Caco-2 (cell line): ENCODE data around the gene DEPP1. TPM values are rescaled to one million over a fixed set of nuclear protein-coding genes. Genes with fewer than 3 reads are reported as not detected.

ENCODE experiments used
- BruUV-seq: library from RNA; stranded (reverse); fragments of 400-500 nt; replicated peaks from 2 replicates; lab custom pipeline; 2021; lab: Mats Ljungman, UMichigan
- CTCF ChIA-PET: fragments of 300-600 bp; sonication (Branson Sonifier 250); formaldehyde crosslinking; loops from one replicate; lab custom pipeline; 2022; ENCODE audit warnings: antibody characterized with exemption; lab: Charles Lee
- POLR2A ChIA-PET: fragments of 300-600 bp; sonication (Branson Sonifier 250); formaldehyde crosslinking; loops from one replicate; lab custom pipeline; 2022; ENCODE audit warnings: antibody characterized with exemption; lab: Charles Lee
- DNase-seq, 2 experiments: peaks; one replicate each; pipeline versions ENCODE4 v3.0.0 to v3.0.0-alpha.2; 2020 to 2022
- H3K27me3 ChIP-seq: replicated peaks from 2 replicates; pipeline ENCODE4 v1.6.0; 2011; ENCODE audit warnings: low read length; ENCODE audit not compliant: control insufficient read depth, insufficient read depth
- H3K36me3 ChIP-seq: 2 replicates; pipeline ENCODE4 v1.5.1; 2011; ENCODE audit warnings: low read length; ENCODE audit not compliant: control insufficient read depth, insufficient read depth
- H3K4me1 ChIP-seq: fragments of 250-450 bp; sonication (Bioruptor Pico); 2 replicates; pipeline ENCODE4 v1.5.1; 2020; ENCODE audit warnings: mild to moderate bottlenecking
- H3K4me3 ChIP-seq: 2 replicates; pipeline ENCODE4 v1.5.1; 2011; ENCODE audit warnings: low read depth, mild to moderate bottlenecking, control low read depth, low read length
- H3K9me3 ChIP-seq: fragments of 250-450 bp; sonication (Bioruptor Pico); 2 replicates; pipeline ENCODE4 v1.5.1; 2020; ENCODE audit warnings: mild to moderate bottlenecking, moderate library complexity
- H3K27ac Mint-ChIP-seq: one replicate; pipeline ENCODE4 v1.8.0; 2022; ENCODE audit warnings: mixed read lengths; ENCODE audit not compliant: unreplicated experiment
- H3K27me3 Mint-ChIP-seq: one replicate; pipeline ENCODE4 v1.8.0; 2022; ENCODE audit warnings: mixed read lengths; ENCODE audit not compliant: insufficient read depth, unreplicated experiment
- H3K36me3 Mint-ChIP-seq: one replicate; pipeline ENCODE4 v1.8.0; 2022; ENCODE audit warnings: mild to moderate bottlenecking, mixed read lengths; ENCODE audit not compliant: insufficient read depth, unreplicated experiment
- H3K4me1 Mint-ChIP-seq: one replicate; pipeline ENCODE4 v1.8.0; 2022; ENCODE audit warnings: low read depth, mixed read lengths; ENCODE audit not compliant: unreplicated experiment
- H3K4me3 Mint-ChIP-seq: one replicate; pipeline ENCODE4 v1.8.0; 2022; ENCODE audit warnings: mild to moderate bottlenecking, moderate library complexity, mixed read lengths; ENCODE audit not compliant: unreplicated experiment
- H3K9me3 Mint-ChIP-seq: one replicate; pipeline ENCODE4 v1.8.0; 2022; ENCODE audit warnings: mixed read lengths; ENCODE audit not compliant: unreplicated experiment
- CTCF ChIP-seq, 2 experiments: fragments of 200-600 bp in 1 of 2; IDR thresholded peaks; 1 replicate in 1 of 2; 2 replicates in 1 of 2; pipeline versions ENCODE4 v1.5.1 to v1.8.0; 2011 to 2022; ENCODE audit warnings: antibody characterized with exemption in 1 of 2, control low read depth in 1 of 2, inconsistent platforms in 1 of 2, low read depth in 1 of 2, low read length in 1 of 2, mild to moderate bottlenecking in 1 of 2, moderate library complexity in 1 of 2; ENCODE audit not compliant: insufficient read depth in 1 of 2, severe bottlenecking in 1 of 2, unreplicated experiment in 1 of 2
- intact Hi-C: fragments of 100-400 bp; cut with micrococcal nuclease; formaldehyde crosslinking; loops from one replicate; pipeline ENCODE4 v1.10.0; 2022; ENCODE audit not compliant: unreplicated experiment
- total RNA-seq: library from RNA; stranded (reverse); gene quantifications from 2 replicates; pipeline ENCODE4 v1.2.3, GENCODE V29; 2022

DEPP1 gene
- total RNA-seq, 1 experiment from 2014 or later = 13.6 TPM

DNA sequence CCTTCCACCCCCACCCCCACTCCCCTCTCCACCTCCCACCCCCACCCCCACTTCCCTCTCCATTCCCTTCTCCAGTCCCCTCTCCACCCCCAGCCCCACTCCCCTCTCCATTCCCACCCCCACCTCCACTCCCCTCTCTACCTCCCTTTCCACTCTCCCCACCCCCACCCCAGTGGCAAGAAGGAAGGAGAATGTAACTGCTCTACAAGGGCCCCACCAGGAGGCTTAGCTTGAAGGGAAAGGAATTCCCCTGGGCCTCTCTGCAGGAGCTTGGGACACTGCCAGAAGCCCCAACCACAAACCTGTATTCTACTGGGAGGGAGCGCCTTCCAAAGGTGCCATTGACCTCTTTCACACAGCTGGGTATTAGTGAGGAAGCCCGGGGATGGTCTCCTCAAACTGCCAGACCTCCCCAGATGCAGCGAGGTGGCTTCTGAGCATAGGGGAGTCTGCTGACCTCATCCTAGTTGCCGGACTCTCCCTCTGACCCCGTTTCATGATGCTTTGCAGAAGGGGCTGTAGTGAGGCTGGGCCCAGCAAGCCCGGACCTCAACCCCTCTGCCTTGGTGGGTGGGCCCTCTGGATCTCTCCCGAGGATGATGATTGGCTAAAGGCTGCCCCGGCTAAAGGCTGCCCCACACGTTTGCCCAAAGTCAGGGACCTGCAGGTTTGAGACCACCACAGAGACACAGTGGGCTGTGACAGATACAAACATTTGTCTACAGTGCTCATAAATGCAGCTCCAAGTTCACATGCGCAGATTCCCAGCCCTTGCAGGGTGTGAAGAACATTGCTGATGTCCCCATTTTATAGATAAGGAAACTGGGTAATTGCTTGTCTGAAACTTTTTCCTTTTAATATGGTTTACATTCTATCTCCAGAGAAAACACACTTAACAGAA, 2.9 kb downstream of the DEPP1 start:
- peak overlapping the region; percentile 70 for H3K4me3 Mint-ChIP-seq
- Histone ChIP-seq H3K27me3 (no peaks in the 10 kb centered on the region), H3K4me1 (peaks cover 76% of the 10 kb centered on the region), H3K4me3 (no peak overlapping the region), H3K9me3 (no peaks in the 10 kb centered on the region), H3K36me3 (0 out of 2 replicates have a peak, but pooled peaks cover 1% of the 10 kb centered on the region)
- peak; percentile 76 to 85 for DNase-seq
- peak overlapping the region; percentile 42 for H3K27ac Mint-ChIP-seq
- peaks cover 36% of the 10 kb centered on the region for H3K4me1 Mint-ChIP-seq
- intact Hi-C loops = loop anchor here (1.0 to 5.0 kb wide), 7 partner anchors 9 to 113 kb away; partner anchors contain the start of gene RASSF4
- H3K36me3 Mint-ChIP-seq = peaks cover 27% of the 10 kb centered on the region
- ChIA-PET POLR2A (interaction anchor here (1.0 to 1.8 kb wide), 4 partner anchors 15 to 43 kb away, joined by 6 to 11 read pairs (median 9); partner anchors contain the start of genes RASSF4 and ZNF22), CTCF (interaction anchor here (0.9 to 1.7 kb wide), 10 partner anchors 10 to 65 kb away, joined by 3 to 36 read pairs (median 6); no protein-coding TSS in a partner anchor)
- no TSS peak for BruUV-seq
- no peaks in the 10 kb centered on the region for H3K27me3 Mint-ChIP-seq
- no peak for TF ChIP-seq CTCF (IDR thresholded peaks at IDR 0.05; ENCODE audit: insufficient read depth in 1 of 2, low read depth in 1 of 2, low read length in 1 of 2, severe bottlenecking in 1 of 2, unreplicated experiment in 1 of 2)
- no peaks in the 10 kb centered on the region for H3K9me3 Mint-ChIP-seq

- DNase-seq = peak; percentile 74 to 87
- Mint-ChIP-seq H3K27ac (peak overlapping the region; percentile 57), H3K4me3 (peak overlapping the region; percentile 70), H3K4me1 (peaks cover 30% of the 10 kb centered on the region), H3K36me3 (peaks cover 27% of the 10 kb centered on the region), H3K9me3 (no peaks in the 10 kb centered on the region), H3K27me3 (no peaks in the 10 kb centered on the region)
- peak overlapping the region; percentile 42 for H3K4me3 ChIP-seq
- CTCF ChIA-PET = interaction anchor here (0.9 to 2.6 kb wide), 13 partner anchors 9 to 64 kb away, joined by 3 to 36 read pairs (median 6); no protein-coding TSS in a partner anchor
- 0 out of 2 replicates have a peak, but pooled peaks cover 3% of the 10 kb centered on the region for H3K36me3 ChIP-seq
- no peaks in the 10 kb centered on the region for H3K9me3 ChIP-seq
- intact Hi-C loops = loop anchor here (1.0 to 5.0 kb wide), 7 partner anchors 9 to 113 kb away; partner anchors contain the start of gene RASSF4
- no peaks in the 10 kb centered on the region for H3K27me3 ChIP-seq
- peaks cover 67% of the 10 kb centered on the region for H3K4me1 ChIP-seq
- peak; percentile 80 to 98 for TF ChIP-seq CTCF (IDR thresholded peaks at IDR 0.05; ENCODE audit: insufficient read depth in 1 of 2, low read depth in 1 of 2, low read length in 1 of 2, severe bottlenecking in 1 of 2, unreplicated experiment in 1 of 2)
- no TSS peak for BruUV-seq
- POLR2A ChIA-PET = interaction anchor here (1.0 to 1.8 kb wide), 2 partner anchors 15 to 26 kb away, joined by 6 to 8 read pairs; partner anchors contain the start of gene ZNF22
Observed at GRCh38 chr10:44974628-44975430, 3.8 kb downstream of the DEPP1 start.
